D341Med (cell line): ENCODE measurements around the gene COL7A1.

Experiments
- DNase-seq: peaks from one replicate; pipeline ENCODE4 v3.0.0; 2012; ENCODE audit warnings: low spot score

Gene COL7A1

GRCh38 chr3:48595075-48595525, at the start of gene COL7A1:
Gene COL7A1 (minus strand): TSS chr3:48595329. CDS start chr3:48595159, 170 bp downstream.
- peak; percentile 64 for DNase-seq

GRCh38 chr3:48642605-48643004, 47.5 kb upstream of the COL7A1 start:
- no peak for DNase-seq

GRCh38 chr3:48641396-48641795, 46.3 kb upstream of the COL7A1 start:
- no peak for DNase-seq

- no peak for DNase-seq
Measured at GRCh38 chr3:48639944-48640606, 44.9 kb upstream of the COL7A1 start.

- DNase-seq = no peak
Measured at GRCh38 chr3:48637305-48637704, 42.2 kb upstream of the COL7A1 start.

GRCh38 chr3:48636149-48636655, 41.1 kb upstream of the COL7A1 start:
- DNase-seq = no peak

GRCh38 chr3:48635222-48636021, 40.3 kb upstream of the COL7A1 start, which contains the start of gene SLC26A6:
Gene SLC26A6 (minus strand): TSS chr3:48635461. CDS start chr3:48635393, 68 bp downstream.
- peak; percentile 100 for DNase-seq

- peak; percentile 77 for DNase-seq
Measured at GRCh38 chr3:48634661-48635221, 39.6 kb upstream of the COL7A1 start.

- DNase-seq = no peak
Measured at GRCh38 chr3:48633743-48634142, 38.6 kb upstream of the COL7A1 start.

GRCh38 chr3:48633256-48633655, 38.1 kb upstream of the COL7A1 start:
- no peak for DNase-seq

GRCh38 chr3:48631516-48632448, 36.7 kb upstream of the COL7A1 start:
- DNase-seq = no peak

GRCh38 chr3:48630833-48631232, 35.7 kb upstream of the COL7A1 start:
- no peak for DNase-seq

- DNase-seq = no peak
Measured at GRCh38 chr3:48630407-48630806, 35.3 kb upstream of the COL7A1 start.

- DNase-seq = no peak
Measured at GRCh38 chr3:48629894-48630293, 34.8 kb upstream of the COL7A1 start.

- DNase-seq = no peak
Measured at GRCh38 chr3:48628277-48629017, 33.3 kb upstream of the COL7A1 start.

GRCh38 chr3:48625600-48625999, 30.5 kb upstream of the COL7A1 start:
- no peak for DNase-seq

GRCh38 chr3:48624767-48625166, 29.6 kb upstream of the COL7A1 start:
- no peak for DNase-seq

- no peak for DNase-seq
Measured at GRCh38 chr3:48623851-48624547, 28.9 kb upstream of the COL7A1 start.

GRCh38 chr3:48621461-48621869, 26.3 kb upstream of the COL7A1 start, which contains the start of gene TMEM89:
Gene TMEM89 (minus strand): TSS chr3:48621769. CDS start chr3:48621756, 13 bp downstream.
- no peak for DNase-seq
